ENCODE data around the gene NET1.

- TF ChIP-seq CTCF (IDR thresholded peaks at IDR 0.05; ENCODE audit: low read depth, low read length) (no peak), EZH2phosphoT487 (IDR thresholded peaks at IDR 0.05; ENCODE audit: low read depth) (no peak)
These were observed 91.1 kb downstream of the NET1 start for GRCh38 chr10:5503477-5503835.
